NCI-H2107 (cell line): Measurements from ENCODE around the gene GPD1.

Source experiments
- DNase-seq: peaks from one replicate; lab custom pipeline; 2025; lab: John Stamatoyannopoulos, UW

GPD1 gene

GRCh38 chr12:50101663-50102062 is 2.1 kb upstream of the GPD1 start:
- no peak for DNase-seq

DNA sequence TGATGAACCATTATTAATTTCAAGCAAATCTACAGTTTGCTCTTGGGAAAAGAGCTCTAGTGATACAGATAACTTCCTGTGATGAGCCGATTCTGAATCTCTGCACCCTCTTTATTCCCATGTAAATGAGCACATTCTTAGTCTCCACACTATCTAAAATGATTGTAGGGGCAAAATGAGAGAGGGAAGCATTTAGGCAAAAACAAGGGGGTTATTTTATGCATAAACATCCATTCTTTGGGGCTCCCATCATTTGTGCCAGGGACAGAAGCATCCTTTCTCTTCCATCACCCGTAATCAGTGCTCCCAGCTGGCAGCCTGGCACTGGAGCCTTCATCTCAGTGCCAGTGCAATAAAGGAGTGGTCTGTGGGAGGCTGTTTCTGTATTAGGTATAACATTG is 1.7 kb upstream of the GPD1 start:
- DNase-seq = no peak

DNA sequence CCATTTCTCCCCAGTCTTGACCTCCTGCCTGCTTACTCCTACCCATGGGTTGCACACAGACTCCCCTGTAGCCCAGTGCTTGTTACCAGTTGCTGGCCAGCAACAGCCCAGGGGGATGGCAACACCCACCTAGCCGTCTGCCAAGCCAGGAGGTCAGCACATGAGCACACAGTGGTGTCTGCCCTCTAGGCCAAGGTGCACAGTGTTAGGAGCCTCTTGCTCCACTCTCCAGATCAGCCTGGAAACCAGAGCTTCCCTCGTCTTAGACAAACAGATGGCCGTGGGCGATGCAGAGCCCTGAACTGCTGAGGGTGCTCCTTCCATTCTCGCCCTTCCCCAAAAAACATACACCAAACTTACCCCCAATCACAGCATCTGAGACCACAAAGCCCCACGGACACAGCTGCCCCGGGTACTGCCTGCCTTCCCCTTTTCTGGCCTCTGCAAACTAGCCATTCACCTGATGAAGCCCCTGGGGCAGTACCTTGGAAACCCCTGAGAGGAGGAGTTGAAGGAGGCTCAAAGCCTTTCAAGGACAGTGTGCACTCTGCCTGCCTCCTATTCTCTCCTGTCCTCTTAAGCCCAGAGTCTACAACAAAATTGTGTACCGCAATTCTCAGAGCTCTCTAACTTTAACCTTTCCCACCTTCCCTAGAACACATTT is 1.0 kb upstream of the GPD1 start:
- DNase-seq = no peak

- no peak for DNase-seq
Observed at GRCh38 chr12:50103351-50103750, 457 bp upstream of the GPD1 start.

- no peak for DNase-seq
Observed at GRCh38 chr12:50104417-50105366, 884 bp downstream of the GPD1 start.

DNA sequence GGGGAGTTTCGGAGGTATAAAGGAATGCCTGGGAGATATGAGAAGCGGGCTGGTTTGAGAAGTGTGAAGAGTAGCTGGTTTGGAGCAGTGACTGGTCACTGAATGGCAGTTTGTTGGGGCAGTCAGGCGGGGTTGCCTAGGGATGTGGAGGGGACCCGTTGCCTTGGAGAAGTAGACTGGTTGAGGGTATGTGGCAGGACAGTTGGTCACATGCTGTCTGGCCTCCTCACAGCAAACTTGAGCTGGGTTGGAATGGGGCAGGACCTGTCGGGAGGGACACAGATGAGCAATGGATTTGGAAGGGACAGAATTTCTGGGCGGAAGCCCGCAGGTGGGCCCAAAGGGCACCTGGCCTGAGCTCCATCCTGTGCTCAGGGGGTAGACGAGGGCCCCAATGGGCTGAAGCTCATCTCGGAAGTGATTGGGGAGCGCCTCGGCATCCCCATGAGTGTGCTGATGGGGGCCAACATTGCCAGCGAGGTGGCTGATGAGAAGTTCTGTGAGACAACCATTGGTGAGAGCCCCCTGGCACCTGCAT is 2.2 kb downstream of the GPD1 start:
- DNase-seq = no peak

- DNase-seq = no peak
Observed at GRCh38 chr12:50106907-50107306, 3.1 kb downstream of the GPD1 start.

GRCh38 chr12:50107416-50108268 is 3.8 kb downstream of the GPD1 start:
- DNase-seq = no peak

- DNase-seq = no peak
Observed at GRCh38 chr12:50109319-50109718, 5.5 kb downstream of the GPD1 start.

DNA sequence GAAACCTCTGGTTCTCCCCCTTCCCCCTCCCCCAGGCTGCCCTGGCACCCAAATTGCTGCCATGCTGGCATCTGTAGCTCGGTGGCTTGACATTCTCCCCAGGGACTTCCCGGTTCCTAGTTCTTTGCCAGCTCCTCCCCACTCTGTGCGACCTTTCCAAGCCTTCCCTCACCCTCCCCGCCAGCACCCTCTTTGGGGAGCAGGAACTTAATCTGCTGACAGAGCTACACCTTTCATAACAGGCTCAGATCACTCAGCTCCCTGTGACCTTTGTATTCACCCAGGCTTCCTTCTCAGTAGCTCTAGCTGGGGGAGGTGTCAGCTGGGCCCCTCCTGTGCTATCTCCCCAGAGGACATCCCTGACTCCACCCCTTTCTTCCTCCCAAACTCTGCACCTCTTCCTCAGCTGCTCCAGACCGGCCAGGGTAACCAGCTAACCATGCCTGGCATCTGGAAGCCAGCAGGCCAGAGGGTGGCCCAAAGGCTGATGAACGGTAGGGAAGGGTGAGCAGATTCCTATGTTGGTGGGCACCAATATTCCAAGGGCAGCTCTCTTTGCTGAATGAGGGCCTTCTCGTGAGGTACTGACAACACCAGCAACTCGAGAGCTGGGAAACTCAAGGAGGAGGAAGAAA is 6.4 kb downstream of the GPD1 start:
- peak; percentile 53 for DNase-seq

DNA sequence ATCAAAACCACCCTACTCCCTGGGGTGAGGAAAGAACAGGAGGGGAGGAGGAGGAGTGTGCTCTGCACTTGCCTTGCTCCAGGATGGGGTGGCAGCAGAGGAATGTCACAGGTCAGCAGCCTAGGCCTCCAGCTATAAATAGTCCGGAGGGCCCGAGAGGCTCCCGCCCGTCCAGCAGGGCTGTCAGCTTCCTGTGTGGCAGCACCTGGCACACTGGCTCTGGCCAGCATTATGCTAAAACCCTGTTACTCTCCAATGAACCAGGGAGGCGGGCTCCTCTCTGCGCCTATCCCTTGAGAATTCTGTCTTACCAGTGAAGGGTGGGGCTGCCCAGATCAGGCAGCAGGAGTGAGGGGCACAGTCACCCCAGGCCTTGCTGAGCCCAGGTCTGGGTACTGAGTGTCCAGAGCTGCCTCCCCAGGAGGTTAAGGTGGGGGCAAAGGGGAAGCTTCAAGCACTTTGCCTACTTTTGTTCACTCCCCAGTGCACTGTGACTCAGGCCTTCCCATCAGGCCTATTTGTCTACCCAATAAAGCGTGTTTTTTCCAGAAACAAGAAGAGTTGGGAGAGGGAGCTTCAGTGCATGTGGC is 7.0 kb downstream of the GPD1 start:
- peak; percentile 38 for DNase-seq

DNA sequence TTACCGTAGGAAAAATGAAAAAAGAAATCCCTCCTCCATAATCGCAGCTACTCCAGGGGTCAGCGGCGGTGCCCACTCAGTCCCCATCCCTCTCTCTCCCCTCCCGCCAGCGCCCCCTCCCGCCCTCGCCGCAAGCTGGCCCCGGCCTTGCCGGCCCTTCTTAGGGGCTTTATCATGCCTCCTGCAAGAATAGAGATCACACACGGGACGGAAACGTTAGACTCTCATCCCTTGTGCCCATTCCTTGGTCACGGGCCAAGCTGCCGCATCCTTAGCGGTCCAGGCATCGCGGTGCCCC is 7.5 kb downstream of the GPD1 start:
- no peak for DNase-seq

DNA sequence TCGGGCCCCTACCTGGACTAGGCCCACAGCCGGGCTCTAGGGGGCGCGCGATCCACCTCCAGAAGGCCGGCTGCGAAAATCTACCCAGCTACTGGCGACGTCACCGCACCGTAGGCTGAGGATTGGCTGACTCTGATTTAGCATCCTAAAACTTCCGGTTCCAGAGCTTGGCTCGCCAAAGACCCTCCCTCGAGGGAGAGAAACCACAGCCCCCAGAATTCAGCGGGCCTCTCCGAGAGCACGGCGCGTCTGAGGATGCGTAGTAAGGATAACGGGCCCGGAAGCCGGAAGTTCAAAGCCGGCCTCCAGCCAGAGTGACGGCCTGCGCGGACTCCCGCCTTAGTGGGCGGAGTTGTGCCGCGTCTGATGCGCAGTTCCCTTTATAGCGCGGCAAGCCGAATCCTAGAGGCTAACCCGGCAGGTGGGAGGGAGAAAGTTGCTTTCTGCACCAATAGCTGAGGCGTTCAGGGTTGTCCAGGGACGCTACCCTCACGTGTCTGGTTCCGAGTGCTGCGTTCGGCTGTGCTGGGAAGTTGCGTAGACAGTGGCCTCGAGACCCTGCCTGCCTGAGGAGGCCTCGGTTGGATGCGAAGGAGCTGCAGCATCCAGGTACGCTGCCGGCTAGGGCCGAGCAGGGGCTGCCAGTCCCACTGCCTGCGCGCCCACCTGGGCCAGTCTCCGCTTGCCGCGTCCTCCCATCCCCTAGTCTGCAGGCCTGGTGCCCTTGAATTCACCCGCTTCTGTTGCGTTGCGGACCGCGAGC is 8.1 kb downstream of the GPD1 start, which contains the start of gene COX14:
Gene COX14 (plus strand): TSS at position 544 of the 763 bp plus-strand sequence. CDS start 7,808 bp downstream, outside the sequence.
- DNase-seq = peak; percentile 99

DNA sequence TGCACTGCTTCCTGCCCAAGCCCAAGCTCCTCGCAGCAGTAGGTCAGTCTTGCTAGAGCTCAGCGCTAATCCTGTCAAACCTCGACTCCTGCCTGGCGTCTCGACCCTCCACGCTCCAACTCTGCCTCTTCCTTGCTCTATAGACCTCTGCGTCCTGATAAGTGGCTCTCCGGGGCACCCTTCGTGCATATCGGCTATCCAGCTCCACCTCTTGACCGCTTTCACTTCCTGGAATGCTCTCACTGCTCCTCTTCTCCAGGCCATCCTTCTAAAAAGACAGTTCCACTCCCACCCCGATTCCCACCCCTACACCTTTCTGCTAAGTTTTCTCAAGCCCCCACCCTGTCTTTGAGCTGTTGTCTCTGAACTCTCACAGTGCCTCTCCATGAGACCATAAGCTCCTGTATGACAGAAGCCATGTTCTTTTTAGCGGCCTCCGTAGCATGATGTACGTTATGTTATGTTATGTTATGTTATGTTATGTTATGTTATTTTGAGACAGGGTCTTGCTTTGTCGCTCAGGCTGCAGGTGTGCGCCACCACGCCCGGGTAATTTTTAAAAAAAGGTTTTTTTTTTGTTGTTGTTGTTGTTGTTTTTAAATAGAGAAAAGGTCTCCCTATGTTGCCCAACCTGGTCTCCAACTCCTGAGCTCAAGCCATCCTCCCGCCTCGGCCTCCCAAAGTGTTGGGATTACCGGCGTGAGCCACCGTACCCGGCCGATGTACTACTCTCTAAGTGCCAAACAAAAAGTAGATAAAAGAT is 8.8 kb downstream of the GPD1 start:
- no peak for DNase-seq

GRCh38 chr12:50117057-50117622 is 13.3 kb downstream of the GPD1 start:
- DNase-seq = no peak

DNA sequence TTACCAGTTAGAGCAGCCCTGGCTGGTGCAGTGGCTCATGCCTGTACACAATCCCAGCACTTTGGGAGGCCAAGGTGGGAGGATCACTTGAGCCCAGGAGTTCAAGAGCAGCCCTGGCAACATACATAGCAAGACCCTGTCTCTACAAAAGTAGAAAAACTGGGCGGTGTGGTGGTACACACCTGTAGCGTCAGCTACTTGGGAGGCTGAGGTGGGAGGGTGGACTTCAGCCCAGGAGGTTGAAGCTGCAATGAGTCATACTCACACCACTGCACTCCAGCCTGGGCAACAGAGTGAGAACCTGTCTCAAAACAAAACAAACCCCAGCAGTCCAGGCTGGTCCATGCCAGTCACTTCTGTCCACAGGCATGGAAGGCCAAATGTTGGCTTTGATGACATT is 15.6 kb downstream of the GPD1 start:
- DNase-seq = no peak

DNA sequence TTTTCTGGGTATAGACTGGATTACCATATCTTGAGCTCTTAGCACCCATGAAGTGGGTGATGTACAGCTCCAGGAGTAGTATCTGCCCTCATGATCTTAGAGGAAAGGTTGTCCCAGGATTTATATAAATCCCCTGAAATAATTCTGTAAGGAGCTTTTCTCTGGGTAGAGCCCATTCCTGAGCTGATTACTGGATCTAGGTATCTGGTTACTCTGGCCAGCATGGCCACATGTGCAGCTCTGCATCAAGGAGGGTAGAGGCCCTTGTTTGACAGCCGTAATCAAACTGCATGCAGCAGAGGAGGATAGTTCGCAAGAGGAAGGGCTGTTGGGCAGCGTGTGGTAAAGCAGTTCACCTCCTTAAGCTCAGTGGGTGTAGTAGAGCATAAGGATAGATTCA is 16.7 kb downstream of the GPD1 start:
- DNase-seq = no peak

- DNase-seq = no peak
Observed at GRCh38 chr12:50120953-50121352, 17.1 kb downstream of the GPD1 start.

GRCh38 chr12:50121641-50122040 is 17.8 kb downstream of the GPD1 start:
- no peak for DNase-seq
